ENCODE results near the gene FAM76A.

DNA sequence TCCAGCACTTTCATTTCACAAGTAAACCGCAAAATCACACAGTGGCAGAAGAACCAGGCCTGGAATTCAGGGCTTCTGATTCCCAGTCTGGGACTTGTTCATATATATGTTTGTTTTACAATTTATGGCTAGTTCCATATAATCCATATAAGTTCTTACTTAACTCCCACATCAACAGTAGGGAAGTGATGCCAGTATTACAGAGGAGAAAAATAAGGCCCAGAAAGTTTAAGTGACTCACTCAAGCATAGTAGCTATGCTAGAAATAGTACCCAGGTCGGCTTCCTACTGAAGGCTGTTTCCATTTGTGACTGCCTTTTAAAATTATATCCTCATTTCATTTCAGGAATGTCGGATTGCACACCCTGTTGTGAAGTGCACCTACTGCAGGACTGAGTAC is 1.4 kb downstream of the FAM76A start:
- TF ChIP-seq CTCF (IDR thresholded peaks at IDR 0.05): no peak
- TF ChIP-seq POLR2A (IDR thresholded peaks at IDR 0.05): no peak
- no peak for TF ChIP-seq EP300 (IDR thresholded peaks at IDR 0.05)
- no peak for TF ChIP-seq POLR2AphosphoS5 (IDR thresholded peaks at IDR 0.05)
